ENCODE data around the gene CLDN34.

Gene CLDN34

GRCh38 chrX:9921407-9921806 lies 45.8 kb upstream of the CLDN34 start:
- no peak for TF ChIP-seq YY1 (IDR thresholded peaks at IDR 0.05; ENCODE audit: low read depth)
- no peak for TF ChIP-seq TEAD4 (IDR thresholded peaks at IDR 0.05)
- no peak for TF ChIP-seq USF1 (IDR thresholded peaks at IDR 0.05)
- no peak for TF ChIP-seq ZBTB7A (IDR thresholded peaks at IDR 0.05; ENCODE audit: low read depth)
- no peak for TF ChIP-seq MAX (IDR thresholded peaks at IDR 0.05)
- no peak for TF ChIP-seq TAF1 (IDR thresholded peaks at IDR 0.05; ENCODE audit: low read depth)
- no peak for TF ChIP-seq REST (IDR thresholded peaks at IDR 0.05; ENCODE audit: low read depth)
- TF ChIP-seq EGR1 (IDR thresholded peaks at IDR 0.05) = no peak
- TF ChIP-seq RAD21 (IDR thresholded peaks at IDR 0.05; ENCODE audit: low read depth) = no peak
- TF ChIP-seq NFIC (IDR thresholded peaks at IDR 0.05) = no peak
- TF ChIP-seq CEBPB (IDR thresholded peaks at IDR 0.05) = no peak
- TF ChIP-seq TCF12 (IDR thresholded peaks at IDR 0.05; ENCODE audit: low read depth) = no peak

GRCh38 chrX:9923357-9923756 lies 43.8 kb upstream of the CLDN34 start:
- TF ChIP-seq TAF1 (IDR thresholded peaks at IDR 0.05; ENCODE audit: low read depth) (no peak), YY1 (IDR thresholded peaks at IDR 0.05; ENCODE audit: low read depth) (no peak), ZBTB7A (IDR thresholded peaks at IDR 0.05; ENCODE audit: low read depth) (no peak), FOXM1 (IDR thresholded peaks at IDR 0.05; ENCODE audit: borderline replicate concordance, low read depth) (no peak), EP300 (IDR thresholded peaks at IDR 0.05; ENCODE audit: borderline replicate concordance) (no peak), CEBPB (IDR thresholded peaks at IDR 0.05) (no peak), TCF12 (IDR thresholded peaks at IDR 0.05; ENCODE audit: low read depth) (no peak), USF1 (IDR thresholded peaks at IDR 0.05) (no peak), NFIC (IDR thresholded peaks at IDR 0.05) (no peak), TEAD4 (IDR thresholded peaks at IDR 0.05) (no peak), REST (IDR thresholded peaks at IDR 0.05; ENCODE audit: low read depth) (no peak), MAX (IDR thresholded peaks at IDR 0.05) (no peak), EGR1 (IDR thresholded peaks at IDR 0.05) (no peak), CREB1 (IDR thresholded peaks at IDR 0.05; ENCODE audit: low read depth) (no peak), RAD21 (IDR thresholded peaks at IDR 0.05; ENCODE audit: low read depth) (no peak)

GRCh38 chrX:9926002-9926401 lies 41.2 kb upstream of the CLDN34 start:
- TF ChIP-seq CREB1 (IDR thresholded peaks at IDR 0.05; ENCODE audit: low read depth) (no peak), MAX (IDR thresholded peaks at IDR 0.05) (no peak), TEAD4 (IDR thresholded peaks at IDR 0.05) (no peak)

GRCh38 chrX:9927698-9928482 lies 39.3 kb upstream of the CLDN34 start:
- TF ChIP-seq YY1 (IDR thresholded peaks at IDR 0.05; ENCODE audit: low read depth) (no peak), EGR1 (IDR thresholded peaks at IDR 0.05) (no peak), CREB1 (IDR thresholded peaks at IDR 0.05; ENCODE audit: low read depth) (no peak), TCF12 (IDR thresholded peaks at IDR 0.05; ENCODE audit: low read depth) (no peak), FOXM1 (IDR thresholded peaks at IDR 0.05; ENCODE audit: borderline replicate concordance, low read depth) (no peak), MAX (IDR thresholded peaks at IDR 0.05) (no peak), EP300 (IDR thresholded peaks at IDR 0.05; ENCODE audit: borderline replicate concordance) (no peak), NFIC (IDR thresholded peaks at IDR 0.05) (no peak), CEBPB (IDR thresholded peaks at IDR 0.05) (no peak), TAF1 (IDR thresholded peaks at IDR 0.05; ENCODE audit: low read depth) (no peak), RAD21 (IDR thresholded peaks at IDR 0.05; ENCODE audit: low read depth) (no peak)

- TF ChIP-seq TAF1 (IDR thresholded peaks at IDR 0.05; ENCODE audit: low read depth) (no peak), CREB1 (IDR thresholded peaks at IDR 0.05; ENCODE audit: low read depth) (no peak), YY1 (IDR thresholded peaks at IDR 0.05; ENCODE audit: low read depth) (no peak), TEAD4 (IDR thresholded peaks at IDR 0.05) (no peak), NFIC (IDR thresholded peaks at IDR 0.05) (no peak), RAD21 (IDR thresholded peaks at IDR 0.05; ENCODE audit: low read depth) (no peak), MAX (IDR thresholded peaks at IDR 0.05) (no peak), USF1 (IDR thresholded peaks at IDR 0.05) (no peak), REST (IDR thresholded peaks at IDR 0.05; ENCODE audit: low read depth) (no peak), FOXM1 (IDR thresholded peaks at IDR 0.05; ENCODE audit: borderline replicate concordance, low read depth) (no peak), ZBTB7A (IDR thresholded peaks at IDR 0.05; ENCODE audit: low read depth) (no peak), CEBPB (IDR thresholded peaks at IDR 0.05) (no peak), TCF12 (IDR thresholded peaks at IDR 0.05; ENCODE audit: low read depth) (no peak), EP300 (IDR thresholded peaks at IDR 0.05; ENCODE audit: borderline replicate concordance) (no peak), EGR1 (IDR thresholded peaks at IDR 0.05) (no peak)
These were observed 31.7 kb upstream of the CLDN34 start for GRCh38 chrX:9935436-9935835.
